Measurements from ENCODE around the gene NFS1.
"Not testable (repeated sequence)": the region's sequence is repeated elsewhere in the genome, so short reads cannot be mapped to it uniquely, and the experiment has no call there.

DNA sequence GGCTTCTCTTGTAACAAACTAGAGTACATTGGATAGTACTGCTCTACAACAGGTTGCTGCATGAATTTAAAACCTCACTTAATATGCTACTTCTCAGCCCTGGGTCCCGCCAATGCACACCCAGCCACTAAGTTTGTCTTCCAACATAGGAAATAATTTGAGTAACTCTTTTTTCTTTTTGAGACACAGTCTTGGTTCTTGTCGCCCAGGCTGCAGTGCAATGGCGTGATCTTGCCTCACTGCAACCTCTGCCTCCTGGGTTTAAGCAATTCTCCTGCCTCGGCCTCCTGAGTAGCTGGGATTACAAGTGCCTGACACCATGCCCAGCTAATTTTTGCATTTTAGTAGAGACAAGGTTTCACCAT is 24.1 kb upstream of the NFS1 start:
- not testable (repeated sequence) for TF ChIP-seq RCOR1 (IDR thresholded peaks at IDR 0.05; ENCODE audit: low read length); MXI1 (IDR thresholded peaks at IDR 0.05; ENCODE audit: low read depth, low read length); POLR2AphosphoS5 (IDR thresholded peaks at IDR 0.05; ENCODE audit: low read depth, low read length); EP300 (IDR thresholded peaks at IDR 0.05; ENCODE audit: borderline replicate concordance in 1 of 2, low read depth in 1 of 2, low read length in 1 of 2); EZH2phosphoT487 (IDR thresholded peaks at IDR 0.05; ENCODE audit: borderline replicate concordance, low read depth); FOXJ3 (CRISPR knock-in tag; IDR thresholded peaks at IDR 0.05); ELF1 (IDR thresholded peaks at IDR 0.05)
- TF ChIP-seq, protein P1, sequence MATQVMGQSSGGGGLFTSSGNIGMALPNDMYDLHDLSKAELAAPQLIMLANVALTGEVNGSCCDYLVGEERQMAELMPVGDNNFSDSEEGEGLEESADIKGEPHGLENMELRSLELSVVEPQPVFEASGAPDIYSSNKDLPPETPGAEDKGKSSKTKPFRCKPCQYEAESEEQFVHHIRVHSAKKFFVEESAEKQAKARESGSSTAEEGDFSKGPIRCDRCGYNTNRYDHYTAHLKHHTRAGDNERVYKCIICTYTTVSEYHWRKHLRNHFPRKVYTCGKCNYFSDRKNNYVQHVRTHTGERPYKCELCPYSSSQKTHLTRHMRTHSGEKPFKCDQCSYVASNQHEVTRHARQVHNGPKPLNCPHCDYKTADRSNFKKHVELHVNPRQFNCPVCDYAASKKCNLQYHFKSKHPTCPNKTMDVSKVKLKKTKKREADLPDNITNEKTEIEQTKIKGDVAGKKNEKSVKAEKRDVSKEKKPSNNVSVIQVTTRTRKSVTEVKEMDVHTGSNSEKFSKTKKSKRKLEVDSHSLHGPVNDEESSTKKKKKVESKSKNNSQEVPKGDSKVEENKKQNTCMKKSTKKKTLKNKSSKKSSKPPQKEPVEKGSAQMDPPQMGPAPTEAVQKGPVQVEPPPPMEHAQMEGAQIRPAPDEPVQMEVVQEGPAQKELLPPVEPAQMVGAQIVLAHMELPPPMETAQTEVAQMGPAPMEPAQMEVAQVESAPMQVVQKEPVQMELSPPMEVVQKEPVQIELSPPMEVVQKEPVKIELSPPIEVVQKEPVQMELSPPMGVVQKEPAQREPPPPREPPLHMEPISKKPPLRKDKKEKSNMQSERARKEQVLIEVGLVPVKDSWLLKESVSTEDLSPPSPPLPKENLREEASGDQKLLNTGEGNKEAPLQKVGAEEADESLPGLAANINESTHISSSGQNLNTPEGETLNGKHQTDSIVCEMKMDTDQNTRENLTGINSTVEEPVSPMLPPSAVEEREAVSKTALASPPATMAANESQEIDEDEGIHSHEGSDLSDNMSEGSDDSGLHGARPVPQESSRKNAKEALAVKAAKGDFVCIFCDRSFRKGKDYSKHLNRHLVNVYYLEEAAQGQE (IDR thresholded peaks at IDR 0.05; ENCODE audit: low read depth, low read length): not testable (repeated sequence)
- TF ChIP-seq, protein P2, sequence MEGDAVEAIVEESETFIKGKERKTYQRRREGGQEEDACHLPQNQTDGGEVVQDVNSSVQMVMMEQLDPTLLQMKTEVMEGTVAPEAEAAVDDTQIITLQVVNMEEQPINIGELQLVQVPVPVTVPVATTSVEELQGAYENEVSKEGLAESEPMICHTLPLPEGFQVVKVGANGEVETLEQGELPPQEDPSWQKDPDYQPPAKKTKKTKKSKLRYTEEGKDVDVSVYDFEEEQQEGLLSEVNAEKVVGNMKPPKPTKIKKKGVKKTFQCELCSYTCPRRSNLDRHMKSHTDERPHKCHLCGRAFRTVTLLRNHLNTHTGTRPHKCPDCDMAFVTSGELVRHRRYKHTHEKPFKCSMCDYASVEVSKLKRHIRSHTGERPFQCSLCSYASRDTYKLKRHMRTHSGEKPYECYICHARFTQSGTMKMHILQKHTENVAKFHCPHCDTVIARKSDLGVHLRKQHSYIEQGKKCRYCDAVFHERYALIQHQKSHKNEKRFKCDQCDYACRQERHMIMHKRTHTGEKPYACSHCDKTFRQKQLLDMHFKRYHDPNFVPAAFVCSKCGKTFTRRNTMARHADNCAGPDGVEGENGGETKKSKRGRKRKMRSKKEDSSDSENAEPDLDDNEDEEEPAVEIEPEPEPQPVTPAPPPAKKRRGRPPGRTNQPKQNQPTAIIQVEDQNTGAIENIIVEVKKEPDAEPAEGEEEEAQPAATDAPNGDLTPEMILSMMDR (IDR thresholded peaks at IDR 0.05): not testable (repeated sequence)
- TF ChIP-seq, protein P3, sequence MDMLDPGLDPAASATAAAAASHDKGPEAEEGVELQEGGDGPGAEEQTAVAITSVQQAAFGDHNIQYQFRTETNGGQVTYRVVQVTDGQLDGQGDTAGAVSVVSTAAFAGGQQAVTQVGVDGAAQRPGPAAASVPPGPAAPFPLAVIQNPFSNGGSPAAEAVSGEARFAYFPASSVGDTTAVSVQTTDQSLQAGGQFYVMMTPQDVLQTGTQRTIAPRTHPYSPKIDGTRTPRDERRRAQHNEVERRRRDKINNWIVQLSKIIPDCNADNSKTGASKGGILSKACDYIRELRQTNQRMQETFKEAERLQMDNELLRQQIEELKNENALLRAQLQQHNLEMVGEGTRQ (IDR thresholded peaks at IDR 0.05; ENCODE audit: borderline replicate concordance, low read depth, low read length): not testable (repeated sequence)
- TF ChIP-seq, protein P4, sequence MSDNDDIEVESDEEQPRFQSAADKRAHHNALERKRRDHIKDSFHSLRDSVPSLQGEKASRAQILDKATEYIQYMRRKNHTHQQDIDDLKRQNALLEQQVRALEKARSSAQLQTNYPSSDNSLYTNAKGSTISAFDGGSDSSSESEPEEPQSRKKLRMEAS (IDR thresholded peaks at IDR 0.05; ENCODE audit: low read depth): not testable (repeated sequence)
